PC-3 (cell line): ENCODE data around the gene CDHR2. TPM values are rescaled to one million over a fixed set of nuclear protein-coding genes. Genes with fewer than 3 reads are reported as not detected.

Experiments used
- ATAC-seq: fragments of 200-7000 bp; cut with Tn5 transposase; 2 replicates; pipeline ENCODE4 v1.9.1; 2020; ENCODE audit warnings: mild to moderate bottlenecking, moderate library complexity
- BruUV-seq: library from RNA; stranded (reverse); fragments of 400-500 nt; replicated peaks from 2 replicates; lab custom pipeline; 2021; lab: Mats Ljungman, UMichigan
- CTCF ChIA-PET: fragments of 300-600 bp; sonication (Branson Sonifier 250); formaldehyde crosslinking; loops from one replicate; lab custom pipeline; 2022; ENCODE audit warnings: antibody characterized with exemption; lab: Charles Lee
- POLR2A ChIA-PET: fragments of 300-600 bp; sonication (Branson Sonifier 250); formaldehyde crosslinking; loops from one replicate; lab custom pipeline; 2022; ENCODE audit warnings: antibody characterized with exemption; ENCODE audit not compliant: unreplicated experiment; lab: Charles Lee
- DNase-seq: peaks from one replicate; pipeline ENCODE4 v3.0.0-alpha.2; 2015
- H2AFZ ChIP-seq: fragments of 300-600 bp; sonication (generic); 2 replicates; pipeline ENCODE4 v1.6.0; 2016; ENCODE audit warnings: antibody characterized with exemption, low read length
- H3F3A ChIP-seq: fragments of 300-600 bp; sonication (generic); one replicate; pipeline ENCODE4 v1.6.0; 2017; ENCODE audit warnings: antibody characterized with exemption, low read length, control low read depth, mild to moderate bottlenecking; ENCODE audit not compliant: unreplicated experiment
- H3K27ac ChIP-seq: fragments of 300-600 bp; sonication (generic); 2 replicates; pipeline ENCODE4 v1.5.1; 2016; ENCODE audit warnings: mild to moderate bottlenecking, low read length
- H3K27me3 ChIP-seq: fragments of 300-600 bp; sonication (generic); 2 replicates; pipeline ENCODE4 v1.6.1; 2016; ENCODE audit warnings: low read length, mixed read lengths
- H3K36me3 ChIP-seq: fragments of 300-600 bp; sonication (generic); 2 replicates; pipeline ENCODE4 v1.6.1; 2016; ENCODE audit warnings: low read depth, mixed run types, low read length, mixed read lengths
- H3K4me1 ChIP-seq: fragments of 300-600 bp; sonication (generic); 2 replicates; pipeline ENCODE4 v1.5.1; 2016; ENCODE audit warnings: low read length; ENCODE audit not compliant: insufficient read depth
- H3K4me2 ChIP-seq: fragments of 300-600 bp; sonication (generic); 2 replicates; pipeline ENCODE4 v1.6.0; 2016; ENCODE audit warnings: low read length
- H3K4me3 ChIP-seq: fragments of 300-600 bp; sonication (generic); 2 replicates; pipeline ENCODE4 v1.5.1; 2016; ENCODE audit warnings: mild to moderate bottlenecking, low read length, mixed read lengths
- H3K79me2 ChIP-seq: fragments of 300-600 bp; sonication (generic); 2 replicates; pipeline ENCODE4 v1.6.1; 2017; ENCODE audit warnings: low read length, mixed read lengths
- H3K9ac ChIP-seq: fragments of 300-600 bp; sonication (generic); 2 replicates; pipeline ENCODE4 v1.6.0; 2016; ENCODE audit warnings: mild to moderate bottlenecking, low read length
- H3K9me2 ChIP-seq: fragments of 300-600 bp; sonication (generic); replicated peaks from 2 replicates; pipeline ENCODE4 v1.6.1; 2016; ENCODE audit warnings: mixed run types, low read length, mixed read lengths
- H3K9me3 ChIP-seq: fragments of 300-600 bp; sonication (generic); 2 replicates; pipeline ENCODE4 v1.6.1; 2016; ENCODE audit warnings: low read length, mixed read lengths
- H4K20me1 ChIP-seq: fragments of 300-600 bp; sonication (generic); 2 replicates; pipeline ENCODE4 v1.6.1; 2016; ENCODE audit warnings: low read length, mixed read lengths
- CTCF ChIP-seq: fragments of 300-600 bp; sonication (generic); conservative IDR thresholded peaks from 2 replicates; pipeline ENCODE4 v1.5.1; 2017; ENCODE audit warnings: antibody characterized with exemption, low read depth, mild to moderate bottlenecking, low read length
- EZH2 ChIP-seq: fragments of 300-600 bp; sonication (generic); IDR thresholded peaks from one replicate; pipeline ENCODE4 v1.6.1; 2017; ENCODE audit warnings: antibody characterized with exemption, mild to moderate bottlenecking, low read length; ENCODE audit not compliant: unreplicated experiment
- EZH2phosphoT487 ChIP-seq: fragments of 300-600 bp; sonication (generic); IDR thresholded peaks from 2 replicates; pipeline ENCODE4 v1.6.1; 2018; ENCODE audit warnings: mild to moderate bottlenecking, antibody characterized with exemption, low read length, borderline replicate concordance
- intact Hi-C: fragments of 100-400 bp; cut with micrococcal nuclease; formaldehyde crosslinking; loops from 2 replicates; pipeline ENCODE4 v1.9.0; 2023
- total RNA-seq: library from RNA; depleted of rRNA; stranded (reverse); fragments of >200 nt; gene quantifications from 2 replicates; pipeline ENCODE4 v1.2.3, GENCODE V29; 2014

CDHR2 gene
- total RNA-seq, 1 experiment from 2014 or later, result 0.07 TPM

- H4K20me1 ChIP-seq, result no peaks in the 10 kb centered on the region
- CTCF ChIA-PET, result no interaction called here
- no peak overlapping the region for H3K9ac ChIP-seq
- no TSS peak for BruUV-seq
- no peak overlapping the region for H3K27ac ChIP-seq
- no peak overlapping the region for H3K4me2 ChIP-seq
- H3K36me3 ChIP-seq, result no peaks in the 10 kb centered on the region
- TF ChIP-seq EZH2phosphoT487 (no peak), CTCF (no peak), EZH2 (no peak)
- peaks cover 11% of the 10 kb centered on the region; the same call in 1 of the 2 replicates for H3K27me3 ChIP-seq
- intact Hi-C loops, result no loop called here
- no peaks in the 10 kb centered on the region for H3K4me1 ChIP-seq
- H3K79me2 ChIP-seq, result no peaks in the 10 kb centered on the region
- no peaks in the 10 kb centered on the region for H3K9me2 ChIP-seq
- no peak overlapping the region for H2AFZ ChIP-seq
- H3K4me3 ChIP-seq, result no peak overlapping the region
- H3K9me3 ChIP-seq, result no peaks in the 10 kb centered on the region
- ATAC-seq, result no peak
- DNase-seq, result no peak
- POLR2A ChIA-PET, result no interaction called here
- H3F3A ChIP-seq, result no peaks in the 10 kb centered on the region
Observed at GRCh38 chr5:176636426-176636825, 87.3 kb downstream of the CDHR2 start.

GRCh38 chr5:176637556-176637955 lies 88.4 kb downstream of the CDHR2 start:
- no peaks in the 10 kb centered on the region for H3F3A ChIP-seq
- H3K27ac ChIP-seq, result no peak overlapping the region
- ATAC-seq, result no peak
- no peak overlapping the region for H2AFZ ChIP-seq
- H3K4me2 ChIP-seq, result no peak overlapping the region
- H3K27me3 ChIP-seq, result peaks cover 11% of the 10 kb centered on the region; the same call in 1 of the 2 replicates
- H3K4me1 ChIP-seq, result no peaks in the 10 kb centered on the region
- no peaks in the 10 kb centered on the region for H3K9me2 ChIP-seq
- H3K4me3 ChIP-seq, result no peak overlapping the region
- no peak for DNase-seq
- TF ChIP-seq CTCF (no peak), EZH2 (no peak), EZH2phosphoT487 (no peak)
- ChIA-PET POLR2A (no interaction called here), CTCF (no interaction called here)
- H3K9me3 ChIP-seq, result no peaks in the 10 kb centered on the region
- H3K9ac ChIP-seq, result no peak overlapping the region
- no peaks in the 10 kb centered on the region for H4K20me1 ChIP-seq
- H3K36me3 ChIP-seq, result no peaks in the 10 kb centered on the region
- intact Hi-C loops, result no loop called here
- H3K79me2 ChIP-seq, result no peaks in the 10 kb centered on the region
- no TSS peak for BruUV-seq

- intact Hi-C loops, result no loop called here
- ATAC-seq (no peak), DNase-seq (no peak)
- POLR2A ChIA-PET, result no interaction called here
- no peaks in the 10 kb centered on the region for H3K79me2 ChIP-seq
- CTCF ChIA-PET, result no interaction called here
- H3K9me2 ChIP-seq, result no peaks in the 10 kb centered on the region
- H3K9me3 ChIP-seq, result no peaks in the 10 kb centered on the region
- H3K4me2 ChIP-seq, result no peak overlapping the region
- no peaks in the 10 kb centered on the region for H3F3A ChIP-seq
- H3K36me3 ChIP-seq, result no peaks in the 10 kb centered on the region
- H3K4me3 ChIP-seq, result no peak overlapping the region
- no peak overlapping the region for H3K9ac ChIP-seq
- H3K27me3 ChIP-seq, result peaks cover 7% of the 10 kb centered on the region; the same call in 1 of the 2 replicates
- no peak for TF ChIP-seq EZH2
- no peak for TF ChIP-seq EZH2phosphoT487
- no peak for TF ChIP-seq CTCF
- no peak overlapping the region for H2AFZ ChIP-seq
- no peaks in the 10 kb centered on the region for H3K4me1 ChIP-seq
- no TSS peak for BruUV-seq
- no peak overlapping the region for H3K27ac ChIP-seq
- H4K20me1 ChIP-seq, result no peaks in the 10 kb centered on the region
Observed at GRCh38 chr5:176638437-176638836, 89.3 kb downstream of the CDHR2 start.
